B cell (primary cell): ENCODE results near the gene SLAMF9. TPM values are rescaled to one million over a fixed set of nuclear protein-coding genes. Genes with fewer than 3 reads are reported as not detected.

Experiments
- ATAC-seq: fragments of 200-7000 bp; cut with Tn5 transposase; one replicate; pipeline ENCODE4 v1.10.0; 2021; ENCODE audit warnings: low read depth, mild to moderate bottlenecking, moderate number of reproducible peaks, moderate library complexity
- CTCF ChIA-PET: fragments of 350-600 bp; sonication (Branson Sonifier 250); formaldehyde crosslinking; loops from one replicate; lab custom pipeline; 2021; ENCODE audit warnings: antibody characterized with exemption, inconsistent platforms; lab: Charles Lee
- POLR2A ChIA-PET: fragments of 350-600 bp; sonication (Branson Sonifier 250); formaldehyde crosslinking; loops from one replicate; lab custom pipeline; 2021; ENCODE audit warnings: antibody characterized with exemption; lab: Charles Lee
- DNase-seq: peaks from one replicate; pipeline ENCODE4 v3.0.0; 2013
- H2AFZ ChIP-seq: 2 replicates; pipeline ENCODE4 v1.6.1; 2012; ENCODE audit warnings: mild to moderate bottlenecking, low read depth, low read length; ENCODE audit not compliant: insufficient read depth, poor library complexity, severe bottlenecking
- H3K27ac ChIP-seq, 2 donors: 1 replicate in 1 of 2; 2 replicates in 1 of 2; pipeline ENCODE4 v1.5.1; 2012 to 2013; ENCODE audit warnings: low read length in 2 of 2, mild to moderate bottlenecking in 2 of 2, moderate library complexity in 1 of 2
- H3K27me3 ChIP-seq, 4 experiments: fragments of 200-600 bp in 1 of 4; sonication (generic) in 1 of 4; replicated peaks in 1 of 4; 1 replicate in 2 of 4; 2 replicates in 2 of 4; pipeline versions ENCODE4 v1.6.1 to v1.7.0; 2013 to 2016; ENCODE audit warnings: low read length in 3 of 4, mild to moderate bottlenecking in 2 of 4, mixed read lengths in 1 of 4, moderate library complexity in 1 of 4; ENCODE audit not compliant: insufficient read depth in 4 of 4, control insufficient read depth in 3 of 4; ENCODE audit errors: control extremely low read depth in 1 of 4
- H3K36me3 ChIP-seq, 2 experiments: replicated peaks in 1 of 2; 1 replicate in 1 of 2; 2 replicates in 1 of 2; pipeline versions ENCODE4 v1.6.1 to v1.7.1; 2013; ENCODE audit warnings: low read length in 1 of 2; ENCODE audit not compliant: insufficient read depth in 2 of 2, control insufficient read depth in 1 of 2; ENCODE audit errors: control extremely low read depth in 1 of 2, extremely low read depth in 1 of 2
- H3K4me1 ChIP-seq, 2 donors: fragments of 200-600 bp in 1 of 2; sonication (generic) in 1 of 2; 1 replicate in 1 of 2; 2 replicates in 1 of 2; pipeline versions ENCODE4 v1.5.1 to v1.6.1; 2013 to 2017; ENCODE audit warnings: low read length in 2 of 2; ENCODE audit not compliant: control insufficient read depth in 2 of 2, insufficient read depth in 2 of 2
- H3K4me2 ChIP-seq: replicated peaks from 2 replicates; pipeline ENCODE3; 2012; ENCODE audit warnings: mild to moderate bottlenecking, low read depth, low read length; ENCODE audit not compliant: poor library complexity, severe bottlenecking
- H3K4me3 ChIP-seq, 5 experiments: fragments of 200-600 bp in 1 of 5; sonication (generic) in 1 of 5; 1 replicate in 3 of 5; 2 replicates in 2 of 5; pipeline versions ENCODE4 v1.5.1 to v1.7.0; 2011 to 2016; ENCODE audit warnings: low read length in 4 of 5, mild to moderate bottlenecking in 4 of 5, low read depth in 2 of 5, control low read depth in 1 of 5, moderate library complexity in 1 of 5; ENCODE audit not compliant: insufficient read depth in 1 of 5; ENCODE audit errors: control extremely low read depth in 1 of 5, extremely low read depth in 1 of 5
- H3K79me2 ChIP-seq: fragments of 200-600 bp; sonication (generic); one replicate; pipeline ENCODE4 v1.6.0; 2016; ENCODE audit warnings: low read length; ENCODE audit not compliant: control insufficient read depth, insufficient read depth
- H3K9ac ChIP-seq: fragments of 200-600 bp; sonication (generic); 2 replicates; pipeline ENCODE4 v1.6.1; 2017; ENCODE audit warnings: mild to moderate bottlenecking, low read length, moderate library complexity
- H3K9me3 ChIP-seq, 3 donors: one replicate each; pipeline versions ENCODE4 v1.6.1 to v1.7.1; 2013; ENCODE audit warnings: low read length in 2 of 3; ENCODE audit not compliant: control insufficient read depth in 2 of 3, insufficient read depth in 1 of 3; ENCODE audit errors: control extremely low read depth in 1 of 3
- H4K20me1 ChIP-seq: 2 replicates; pipeline ENCODE4 v1.6.0; 2012; ENCODE audit warnings: mild to moderate bottlenecking, low read length; ENCODE audit not compliant: insufficient read depth, control insufficient read depth, poor library complexity, severe bottlenecking
- H3K27ac Mint-ChIP-seq: one replicate; pipeline ENCODE4 v1.8.0; 2021; ENCODE audit warnings: mixed read lengths
- H3K27me3 Mint-ChIP-seq: one replicate; pipeline ENCODE4 v1.8.0; 2021; ENCODE audit warnings: mixed read lengths
- H3K4me1 Mint-ChIP-seq: one replicate; pipeline ENCODE4 v1.8.0; 2021; ENCODE audit warnings: mixed read lengths
- H3K4me3 Mint-ChIP-seq: one replicate; pipeline ENCODE4 v1.8.0; 2021; ENCODE audit warnings: mixed read lengths
- H3K9me3 Mint-ChIP-seq: one replicate; pipeline ENCODE4 v1.8.0; 2022; ENCODE audit warnings: mixed read lengths; ENCODE audit not compliant: insufficient read depth
- EZH2 ChIP-seq: IDR thresholded peaks from 2 replicates; pipeline ENCODE4 v1.6.1; 2012; ENCODE audit warnings: borderline replicate concordance, low read depth, mild to moderate bottlenecking, moderate library complexity, low read length; ENCODE audit not compliant: insufficient read depth, poor library complexity, severe bottlenecking
- WGBS: methylation state at CpG from one replicate; pipeline ENCODE4 v1.1.5; 2013; ENCODE audit warnings: missing lambda C conversion rate; ENCODE audit not compliant: insufficient coverage; 5-methylcytosine and 5-hydroxymethylcytosine counted together
- intact Hi-C: fragments of 100-400 bp; cut with micrococcal nuclease; formaldehyde crosslinking; loops from one replicate; pipeline ENCODE4 v1.10.0; 2022
- polyA plus RNA-seq: library from polyadenylated mRNA; depleted of rRNA; stranded (reverse); fragments of >200 nt; gene quantifications from 2 replicates; pipeline ENCODE4 v1.2.3, GENCODE V29; 2012
- total RNA-seq, 2 donors: library from RNA; stranded (reverse); fragments of 120-200 nt in 1 of 2; gene quantifications; 1 replicate in 1 of 2; 2 replicates in 1 of 2; pipeline versions ENCODE4 v1.2.3 to v1.2.4, GENCODE V29; 2013 to 2022
- TF ChIP-seq, protein P1 (sequence below): fragments of 200-600 bp; IDR thresholded peaks from one replicate; pipeline ENCODE4 v1.8.0; 2022; ENCODE audit warnings: antibody characterized with exemption, mild to moderate bottlenecking

Gene SLAMF9
- total and polyA plus RNA-seq, 2 donors (not counting 1 experiment from before 2014, with no cell fraction given) = not detected

DNA sequence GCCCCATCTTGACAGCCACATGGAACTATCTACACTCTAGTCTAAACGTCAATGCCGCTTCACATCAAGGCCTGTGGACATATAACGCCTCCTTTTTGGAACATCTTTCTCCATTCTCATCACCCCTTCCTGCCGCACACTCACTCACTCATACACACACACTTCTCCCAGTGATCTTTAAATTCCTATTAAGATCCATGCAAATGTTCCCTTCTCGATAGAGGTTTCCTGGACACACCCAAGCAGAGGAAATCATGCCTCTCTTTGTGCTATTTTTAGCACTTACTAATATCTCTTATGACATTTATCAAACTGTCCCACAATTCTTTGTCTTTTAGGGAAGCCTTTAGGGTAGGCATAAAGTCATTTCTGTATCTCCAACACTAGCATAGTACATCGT is 28.2 kb upstream of the SLAMF9 start:
- H3K9ac ChIP-seq = no peak overlapping the region
- CTCF ChIA-PET = no interaction called here
- no peak overlapping the region for H3K27ac Mint-ChIP-seq
- no peaks in the 10 kb centered on the region for H3K4me1 Mint-ChIP-seq
- H3K4me2 ChIP-seq = no peak overlapping the region
- no peak overlapping the region for H2AFZ ChIP-seq
- no peak overlapping the region for H3K4me3 ChIP-seq
- no peak for TF ChIP-seq EZH2
- TF ChIP-seq, protein P1, sequence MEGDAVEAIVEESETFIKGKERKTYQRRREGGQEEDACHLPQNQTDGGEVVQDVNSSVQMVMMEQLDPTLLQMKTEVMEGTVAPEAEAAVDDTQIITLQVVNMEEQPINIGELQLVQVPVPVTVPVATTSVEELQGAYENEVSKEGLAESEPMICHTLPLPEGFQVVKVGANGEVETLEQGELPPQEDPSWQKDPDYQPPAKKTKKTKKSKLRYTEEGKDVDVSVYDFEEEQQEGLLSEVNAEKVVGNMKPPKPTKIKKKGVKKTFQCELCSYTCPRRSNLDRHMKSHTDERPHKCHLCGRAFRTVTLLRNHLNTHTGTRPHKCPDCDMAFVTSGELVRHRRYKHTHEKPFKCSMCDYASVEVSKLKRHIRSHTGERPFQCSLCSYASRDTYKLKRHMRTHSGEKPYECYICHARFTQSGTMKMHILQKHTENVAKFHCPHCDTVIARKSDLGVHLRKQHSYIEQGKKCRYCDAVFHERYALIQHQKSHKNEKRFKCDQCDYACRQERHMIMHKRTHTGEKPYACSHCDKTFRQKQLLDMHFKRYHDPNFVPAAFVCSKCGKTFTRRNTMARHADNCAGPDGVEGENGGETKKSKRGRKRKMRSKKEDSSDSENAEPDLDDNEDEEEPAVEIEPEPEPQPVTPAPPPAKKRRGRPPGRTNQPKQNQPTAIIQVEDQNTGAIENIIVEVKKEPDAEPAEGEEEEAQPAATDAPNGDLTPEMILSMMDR = no peak
- 100% methylated on average over 3 of the region's 6 CpGs for WGBS
- H3K4me3 Mint-ChIP-seq = no peak overlapping the region
- peaks cover 55% of the 10 kb centered on the region for H3K27me3 Mint-ChIP-seq
- POLR2A ChIA-PET = no interaction called here
- no peaks in the 10 kb centered on the region for H3K79me2 ChIP-seq
- H3K9me3 Mint-ChIP-seq = no peaks in the 10 kb centered on the region
- no peak overlapping the region for H3K27ac ChIP-seq
- intact Hi-C loops = no loop called here
- no peaks in the 10 kb centered on the region for H4K20me1 ChIP-seq
- no peaks in the 10 kb centered on the region for H3K4me1 ChIP-seq
- H3K27me3 ChIP-seq = peaks cover 0 to 26% (median 7%) of the 10 kb centered on the region in 4 experiments
- H3K9me3 ChIP-seq = peaks cover 0 to 3% (median 0%) of the 10 kb centered on the region in 3 donors
- ATAC-seq (no peak), DNase-seq (no peak)
- no peaks in the 10 kb centered on the region for H3K36me3 ChIP-seq

DNA sequence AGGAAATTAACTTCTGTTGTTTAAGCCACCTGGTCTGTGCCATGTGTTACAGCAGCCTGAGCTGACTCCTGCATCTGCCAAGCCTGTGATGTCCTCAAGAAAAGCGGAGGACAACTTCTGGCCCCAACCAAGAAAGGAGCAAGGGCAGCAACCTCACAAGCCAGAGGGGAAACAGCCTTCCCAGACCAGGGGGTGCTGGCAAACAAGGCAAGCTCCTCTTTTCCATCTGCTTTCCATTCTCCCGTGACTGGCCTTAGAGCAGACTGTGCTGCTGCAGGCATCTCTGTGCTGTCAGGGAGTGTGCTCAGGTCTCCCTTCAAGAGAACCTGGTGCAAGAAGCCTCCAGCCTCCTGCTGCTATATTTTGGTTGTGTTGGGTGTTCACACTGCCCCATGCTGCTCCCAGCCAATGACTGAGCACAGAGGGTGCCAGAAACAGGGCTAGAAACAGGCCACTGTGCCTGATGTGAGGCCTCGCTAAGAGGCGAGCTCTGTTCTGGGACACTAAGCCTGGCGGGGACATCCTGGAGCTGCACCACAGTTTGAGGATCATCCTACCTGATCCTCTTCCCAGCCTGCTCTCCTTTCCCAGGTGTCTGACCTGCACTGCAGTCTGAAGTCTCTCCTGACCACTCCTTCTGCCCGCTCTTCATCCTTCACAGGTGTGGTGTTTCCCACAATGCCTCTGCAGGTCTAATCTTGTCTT is 27.5 kb upstream of the SLAMF9 start:
- no peak overlapping the region for H3K4me3 Mint-ChIP-seq
- CTCF ChIA-PET = interaction anchor here (0.5 kb wide), 1 partner anchor 68 kb away, joined by 3 read pairs; no protein-coding TSS in a partner anchor

More for the DNA sequence above, 27.5 kb upstream of the SLAMF9 start:
- Histone ChIP-seq H4K20me1 (no peaks in the 10 kb centered on the region), H2AFZ (no peak overlapping the region), H3K79me2 (no peaks in the 10 kb centered on the region), H3K27ac (no peak overlapping the region), H3K36me3 (no peaks in the 10 kb centered on the region), H3K4me2 (no peak overlapping the region), H3K9ac (no peak overlapping the region), H3K4me1 (no peaks in the 10 kb centered on the region), H3K9me3 (peaks cover 0 to 3% (median 0%) of the 10 kb centered on the region in 3 donors), H3K27me3 (peaks cover 0 to 23% (median 7%) of the 10 kb centered on the region in 4 experiments), H3K4me3 (no peak overlapping the region)
- Mint-ChIP-seq H3K9me3 (no peaks in the 10 kb centered on the region), H3K4me1 (no peaks in the 10 kb centered on the region), H3K27ac (no peak overlapping the region), H3K27me3 (peaks cover 51% of the 10 kb centered on the region)
- ATAC-seq = no peak
- POLR2A ChIA-PET = no interaction called here
- no peak for DNase-seq
- intact Hi-C loops = no loop called here
- WGBS = 95% methylated on average over 5 of the region's 6 CpGs
- TF ChIP-seq, protein P1 = no peak
- TF ChIP-seq EZH2 = no peak
